ENCODE data around the gene KRTAP3-1.
"Not testable (repeated sequence)": the region's sequence is repeated elsewhere in the genome, so short reads cannot be mapped to it uniquely, and the experiment has no call there.

Gene KRTAP3-1

GRCh38 chr17:41008811-41009210 is at the start of gene KRTAP3-1:
TSS of gene KRTAP3-1 (minus strand) at chr17:41009128. CDS start at chr17:41009074, 54 bp downstream.
- no peak for DNase-seq

DNA sequence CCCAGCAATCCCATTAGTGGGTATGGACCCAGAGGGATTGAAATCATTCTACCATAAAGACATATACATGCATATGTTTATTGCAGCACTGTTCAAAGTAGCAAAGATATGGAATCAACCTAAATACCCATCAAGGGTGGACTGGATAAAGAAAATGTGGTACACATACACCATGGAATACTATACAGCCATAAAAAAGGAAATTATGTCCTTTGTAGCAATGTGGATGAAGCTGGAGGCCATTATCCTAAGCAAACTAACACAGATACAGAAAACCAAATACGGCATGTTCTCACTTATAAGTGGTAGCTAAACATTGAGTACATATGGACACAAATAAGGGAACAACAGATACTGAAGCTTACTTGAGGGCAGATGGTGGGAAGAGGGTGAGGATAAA is 48.6 kb upstream of the KRTAP3-1 start:
- DNase-seq = no peak

GRCh38 chr17:41055130-41055529 is 46.2 kb upstream of the KRTAP3-1 start, which contains the start of gene KRTAP2-2:
TSS of gene KRTAP2-2 (minus strand) at chr17:41055230. CDS start at chr17:41055211, 19 bp downstream.
- not testable (repeated sequence) for DNase-seq

GRCh38 chr17:41054556-41054955 is 45.6 kb upstream of the KRTAP3-1 start:
- not testable (repeated sequence) for DNase-seq

DNA sequence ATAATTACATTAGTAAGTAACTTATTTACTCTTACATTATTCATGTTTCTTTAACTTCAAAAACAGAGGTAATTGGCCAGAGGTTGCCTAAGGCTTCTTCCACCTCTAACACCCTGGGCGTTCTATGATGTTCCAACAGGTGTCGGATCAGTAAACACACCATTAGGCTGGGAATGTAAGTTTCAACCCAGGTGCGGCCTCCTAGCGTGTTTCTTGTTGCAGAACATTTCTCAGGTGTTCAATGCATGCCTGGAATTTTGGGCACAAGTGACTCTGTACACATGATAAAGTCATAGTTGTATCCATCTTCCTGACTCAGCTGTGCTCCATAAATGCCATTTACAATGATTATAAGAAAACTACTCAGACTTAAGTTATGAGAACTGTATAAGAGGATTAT is 45.1 kb upstream of the KRTAP3-1 start:
- DNase-seq = no peak

- DNase-seq = no peak
These were observed 43.6 kb upstream of the KRTAP3-1 start for GRCh38 chr17:41052566-41052965.

GRCh38 chr17:41049110-41049509 is 40.2 kb upstream of the KRTAP3-1 start:
- DNase-seq = no peak

- DNase-seq = no peak
These were observed 39.5 kb upstream of the KRTAP3-1 start for GRCh38 chr17:41048441-41048840.

DNA sequence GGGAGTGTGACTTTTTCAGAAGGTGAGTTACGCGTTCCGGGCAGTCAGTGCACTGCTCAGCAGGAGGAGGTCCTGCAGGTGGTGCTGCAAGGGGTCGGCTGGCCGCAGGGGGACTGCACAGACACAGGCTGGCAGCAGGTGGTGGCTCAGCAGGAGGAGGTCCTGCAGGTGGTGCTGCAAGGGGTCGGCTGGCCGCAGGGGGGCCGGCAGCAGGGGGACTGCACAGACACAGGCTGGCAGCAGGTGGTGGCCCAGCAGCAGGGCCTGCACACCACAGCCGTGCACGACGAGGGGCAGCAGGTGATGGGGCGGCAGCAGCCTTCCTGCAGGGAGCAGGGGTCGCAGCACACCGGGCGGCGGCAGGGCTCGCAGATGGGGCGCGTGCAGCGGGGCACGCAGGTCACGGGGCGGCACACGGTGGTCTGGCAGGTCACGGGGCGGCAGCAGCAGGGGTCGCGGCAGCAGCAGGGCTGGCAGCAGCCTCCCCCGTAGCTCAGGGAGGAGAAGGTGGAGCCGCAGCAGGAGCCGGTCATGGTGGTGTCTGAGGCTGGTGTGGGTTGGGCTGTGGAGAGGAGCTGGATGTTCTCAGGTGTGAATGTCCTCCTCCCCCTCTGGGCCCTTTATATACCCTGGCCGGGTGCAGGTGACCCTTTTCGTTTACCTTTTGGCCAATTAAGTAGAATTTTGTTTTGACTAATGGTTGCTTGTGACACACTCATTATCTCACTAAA is 38.0 kb upstream of the KRTAP3-1 start, which contains the start of gene KRTAP2-1:
KRTAP2-1 (minus strand) TSS at position 582 of the 731 bp plus-strand sequence; CDS start at position 533, 49 bp downstream.
- DNase-seq = not testable (repeated sequence)

DNA sequence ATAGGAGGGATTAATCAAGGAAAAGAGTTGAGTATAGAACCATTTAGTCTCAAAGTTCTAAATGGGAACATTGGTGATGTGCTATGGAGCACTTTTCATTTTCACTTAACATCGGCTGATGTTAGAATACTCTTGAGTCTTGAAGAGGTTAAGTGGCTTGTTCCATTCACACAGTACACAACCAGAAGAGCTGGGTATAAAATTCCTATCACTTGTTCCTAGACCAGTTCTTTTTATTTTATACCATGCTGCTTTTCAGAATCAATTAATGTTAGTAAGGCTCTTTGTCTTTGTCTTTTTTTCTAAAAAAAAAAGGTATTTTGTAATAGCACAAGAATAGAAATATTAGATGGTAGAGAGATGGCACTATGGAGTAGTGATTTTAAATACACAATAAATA is 34.0 kb upstream of the KRTAP3-1 start:
- no peak for DNase-seq

DNA sequence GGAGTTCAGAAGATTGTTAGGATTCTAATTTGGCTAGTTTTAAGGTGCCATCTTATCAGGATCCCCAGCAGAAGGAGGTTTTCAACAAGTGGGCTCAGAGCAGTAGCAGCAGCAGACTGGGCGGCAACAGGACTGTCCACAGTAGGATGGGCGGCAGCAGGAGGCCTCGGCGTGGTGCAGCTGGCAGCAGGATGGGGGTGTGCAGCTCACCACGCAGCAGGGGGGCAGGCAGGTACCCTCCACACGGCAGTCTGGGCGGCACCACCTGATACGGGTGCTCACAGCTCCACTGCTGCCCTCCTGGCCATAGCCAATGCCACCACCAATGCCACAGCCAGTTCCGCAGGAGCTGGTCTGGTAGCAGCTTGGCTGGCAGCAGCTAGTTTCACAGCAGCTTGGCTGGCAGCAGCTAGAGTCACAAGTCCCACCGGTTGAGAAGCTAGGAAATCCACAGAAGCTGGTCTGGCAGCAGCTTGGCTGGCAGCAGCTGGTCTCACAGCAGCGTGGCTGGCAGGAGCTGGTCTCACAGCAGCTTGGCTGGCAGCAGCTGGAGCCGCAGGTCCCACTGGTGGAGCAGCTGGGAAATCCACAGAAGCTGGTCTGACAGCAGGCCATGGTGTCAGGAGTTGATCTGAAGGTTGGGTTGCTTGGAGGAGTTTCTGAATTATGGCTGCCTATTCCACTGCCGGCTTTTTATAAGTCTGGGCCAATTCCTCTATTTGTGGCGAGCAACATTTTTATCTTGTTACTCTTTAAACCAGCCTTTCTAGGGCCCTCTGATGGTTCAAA is 32.0 kb upstream of the KRTAP3-1 start, which contains the start of gene KRTAP1-1:
KRTAP1-1 (minus strand) TSS at position 668 of the 789 bp plus-strand sequence; CDS start at position 615, 53 bp downstream.
- DNase-seq = not testable (repeated sequence)

DNA sequence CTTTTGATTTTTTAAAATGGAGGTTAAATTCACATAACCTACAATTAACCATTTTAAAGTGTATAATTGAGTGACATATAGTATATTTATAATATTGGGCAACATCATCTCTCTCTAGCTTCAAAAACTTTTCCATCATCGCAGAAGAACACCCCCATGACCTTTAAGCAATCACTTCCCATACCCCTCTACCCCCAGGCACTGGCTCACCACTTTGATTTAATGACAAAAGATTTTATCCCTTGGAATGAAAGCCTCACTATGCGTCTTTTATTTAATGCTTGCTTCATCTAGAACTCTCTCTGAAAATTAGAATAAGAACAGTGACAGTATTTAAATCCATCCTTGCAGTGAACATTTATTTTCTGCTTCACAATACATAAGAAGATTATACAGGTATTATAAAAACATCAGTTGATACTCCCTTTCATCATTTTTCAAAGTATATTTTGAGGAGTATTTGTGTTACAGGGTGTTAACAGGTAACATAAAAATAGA is 29.0 kb upstream of the KRTAP3-1 start:
- no peak for DNase-seq

DNA sequence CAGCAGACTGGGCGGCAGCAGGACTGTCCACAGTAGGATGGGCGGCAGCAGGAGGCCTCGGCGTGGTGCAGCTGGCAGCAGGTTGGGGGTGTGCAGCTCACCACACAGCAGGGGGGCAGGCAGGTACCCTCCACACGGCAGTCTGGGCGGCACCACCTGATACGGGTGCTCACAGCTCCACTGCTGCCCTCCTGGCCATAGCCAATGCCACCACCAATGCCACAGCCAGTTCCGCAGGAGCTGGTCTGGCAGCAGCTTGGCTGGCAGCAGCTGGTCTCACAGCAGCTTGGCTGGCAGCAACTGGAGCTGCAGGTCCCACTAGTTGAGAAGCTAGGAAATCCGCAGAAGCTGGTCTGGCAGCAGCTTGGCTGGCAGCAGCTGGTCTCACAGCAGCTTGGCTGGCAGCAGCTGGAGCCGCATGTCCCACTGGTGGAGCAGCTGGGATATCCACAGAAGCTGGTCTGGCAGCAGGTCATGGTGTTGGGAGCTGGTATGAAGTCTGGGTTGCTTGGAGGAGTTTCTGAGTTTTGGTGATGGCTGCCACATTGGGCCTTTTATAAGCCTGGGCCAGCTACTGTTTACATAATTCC is 25.5 kb upstream of the KRTAP3-1 start, which contains the start of gene KRTAP1-3:
KRTAP1-3 (minus strand) TSS at position 529 of the 590 bp plus-strand sequence; CDS start at position 476, 53 bp downstream.
- not testable (repeated sequence) for DNase-seq

- no peak for DNase-seq
These were observed 20.8 kb upstream of the KRTAP3-1 start, which contains the start of gene KRTAP1-4 for GRCh38 chr17:41029633-41030245. TSS of gene KRTAP1-4 (minus strand) at chr17:41030195. CDS start at chr17:41030078, 117 bp downstream.

DNA sequence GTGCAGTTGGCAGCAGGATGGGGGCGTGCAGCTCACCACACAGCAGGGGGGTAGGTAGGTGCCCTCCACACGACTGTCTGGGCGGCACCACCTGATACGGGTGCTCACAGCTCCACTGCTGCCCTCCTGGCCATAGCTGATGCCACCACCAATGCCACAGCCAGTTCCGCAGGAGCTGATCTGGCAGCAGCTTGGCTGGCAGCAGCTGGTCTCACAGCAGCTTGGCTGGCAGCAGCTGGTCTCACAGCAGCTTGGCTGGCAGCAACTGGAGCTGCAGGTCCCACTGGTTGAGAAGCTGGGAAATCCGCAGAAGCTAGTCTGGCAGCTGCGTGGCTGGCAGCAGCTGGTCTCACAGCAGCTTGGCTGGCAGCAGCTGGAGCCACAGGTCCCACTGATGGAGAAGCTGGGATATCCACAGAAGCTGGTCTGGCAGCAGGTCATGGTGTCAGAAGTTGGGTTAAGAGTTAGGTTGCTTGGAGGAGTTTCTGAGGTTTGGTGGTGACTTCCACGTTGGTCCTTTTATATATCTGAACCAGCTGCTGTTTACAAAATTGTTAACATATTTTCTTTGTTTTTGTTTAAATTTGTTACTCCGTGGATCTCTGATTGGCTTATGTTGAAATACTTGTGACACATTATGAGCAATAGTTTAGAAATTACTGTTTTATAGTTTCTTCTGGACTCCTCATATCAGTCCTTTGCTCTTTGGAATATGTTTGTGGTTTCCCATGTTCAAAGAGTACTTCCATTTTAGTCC is 18.0 kb upstream of the KRTAP3-1 start, which contains the start of gene KRTAP1-5:
KRTAP1-5 (minus strand) TSS at position 494 of the 757 bp plus-strand sequence; CDS start at position 441, 53 bp downstream.
- no peak for DNase-seq

- DNase-seq = no peak
These were observed 15.8 kb upstream of the KRTAP3-1 start for GRCh38 chr17:41024697-41025096.

GRCh38 chr17:41020336-41020735 is 11.4 kb upstream of the KRTAP3-1 start:
- DNase-seq = no peak

DNA sequence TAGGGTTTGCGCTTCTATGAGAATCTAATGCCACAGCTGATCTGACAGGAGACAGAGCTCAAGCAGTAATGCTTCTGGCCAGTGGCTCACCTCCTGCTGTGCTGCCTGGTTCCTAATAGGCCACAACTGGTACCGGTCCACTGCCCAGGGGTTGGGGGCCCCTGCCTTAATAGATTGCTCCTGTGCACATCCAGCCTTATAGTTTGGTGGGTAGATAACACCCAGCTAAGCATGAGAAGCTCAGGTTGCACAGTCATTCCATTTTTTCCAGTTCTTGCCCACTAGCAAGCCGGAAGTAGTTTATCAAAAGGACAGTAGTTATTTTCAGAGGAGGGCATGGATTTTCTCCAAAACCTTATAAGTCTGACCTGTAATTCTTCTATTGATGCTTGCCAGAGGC is 10.5 kb upstream of the KRTAP3-1 start:
- DNase-seq = no peak

DNA sequence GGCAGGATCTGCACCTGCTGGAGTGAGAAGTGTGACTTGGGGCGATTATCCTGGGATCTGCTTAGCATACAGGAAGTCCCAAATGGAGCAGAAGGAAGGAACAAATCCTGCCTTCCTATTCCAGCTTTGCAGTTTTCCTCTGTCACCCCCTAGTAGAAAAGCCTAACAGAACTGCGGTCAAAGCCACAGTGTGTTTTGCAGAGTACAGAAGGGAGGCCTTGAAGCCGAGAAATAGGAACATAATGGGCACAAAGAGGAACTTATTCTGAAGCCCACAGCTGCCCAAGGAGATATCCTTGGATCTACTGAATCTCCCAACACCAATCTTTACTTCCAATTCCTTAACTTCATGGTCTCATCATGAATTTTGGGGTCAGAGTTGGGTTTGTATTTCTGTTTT is 9.6 kb upstream of the KRTAP3-1 start:
- no peak for DNase-seq

DNA sequence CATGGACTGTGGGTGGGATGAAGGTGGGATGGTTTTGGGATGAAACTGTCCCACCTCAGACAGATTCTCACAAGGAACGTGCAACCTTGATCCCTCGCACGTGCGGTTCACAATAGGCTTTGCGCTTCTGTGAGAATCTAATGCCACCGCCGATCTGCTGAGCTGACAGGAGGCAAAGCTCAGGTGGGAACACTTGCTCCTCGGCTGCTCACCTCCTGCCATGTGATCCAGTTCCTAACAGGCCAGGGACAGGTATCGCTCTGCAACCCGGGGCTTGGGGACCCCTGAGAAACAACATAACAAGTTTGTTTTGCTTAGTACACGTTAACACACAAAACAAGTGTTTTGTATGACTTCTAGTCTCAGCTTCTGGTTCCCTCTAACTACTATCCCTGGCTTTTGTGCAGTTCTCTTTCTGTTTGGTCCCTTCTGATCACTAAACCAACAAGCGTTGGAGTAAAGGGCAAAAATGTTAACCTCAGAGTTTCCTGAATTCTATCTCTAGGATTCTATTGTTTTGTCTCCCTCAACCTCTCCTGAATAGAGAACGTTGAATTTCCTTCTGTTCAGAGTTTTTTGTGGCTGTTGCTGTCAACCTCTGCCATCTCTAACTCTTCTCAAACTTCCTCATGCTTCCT is 7.8 kb upstream of the KRTAP3-1 start:
- DNase-seq = no peak

- no peak for DNase-seq
These were observed 6.5 kb upstream of the KRTAP3-1 start for GRCh38 chr17:41015454-41015853.
